ENCODE results near the gene TMEM74B. TPM values are rescaled to one million over a fixed set of nuclear protein-coding genes. Genes with fewer than 3 reads are reported as not detected.

TMEM74B gene
- total and polyA plus RNA-seq, 2 of the 8 experiments (the other 6 are each of a cell fraction or from before 2014, with no cell fraction given): 4.0 to 6.4 TPM

GRCh38 chr20:1182106-1182505 lies 2.7 kb downstream of the TMEM74B start:
- POLR2A ChIA-PET (ENCODE audit: partially characterized antibody): interaction anchor here (0.6 to 2.3 kb wide), 2 partner anchors 10 to 329 kb away, joined by 3 to 9 read pairs; no protein-coding TSS in a partner anchor
- Histone ChIP-seq H3K18ac (ENCODE audit: extremely low read depth, low read length) (no peak overlapping the region), H3K79me2 (ENCODE audit: control insufficient read depth in 1 of 2, insufficient read depth in 2 of 2, low read length in 2 of 2) (no peaks in the 10 kb centered on the region), H3K4me2 (ENCODE audit: insufficient read depth in 1 of 2, low read depth in 2 of 2, low read length in 2 of 2) (no peak overlapping the region), H3K14ac (ENCODE audit: insufficient read length) (no peak overlapping the region), H2AFZ (ENCODE audit: low read length) (no peak overlapping the region), H2BK5ac (ENCODE audit: low read depth, low read length) (no peak overlapping the region), H3K23ac (ENCODE audit: insufficient read length) (no peak overlapping the region), H4K8ac (ENCODE audit: extremely low read depth, insufficient read depth, low read length) (no peak overlapping the region), H3K4me1 (replicated peaks in 1 of 4; ENCODE audit: control insufficient read depth in 3 of 4, insufficient read depth in 4 of 4, low read length in 3 of 4) (peaks cover 0 to 11% (median 8%) of the 10 kb centered on the region in 4 experiments; a peak in 5 of 7 replicates), H4K5ac (ENCODE audit: insufficient read length, low read depth, low read length) (no peak overlapping the region), H2BK20ac (ENCODE audit: low read length) (no peak overlapping the region), H3K4me3 (ENCODE audit: extremely low read depth in 1 of 4, insufficient read depth in 2 of 4, low read depth in 3 of 4, low read length in 4 of 4) (no peak overlapping the region), H3K79me1 (ENCODE audit: low read depth, low read length) (no peaks in the 10 kb centered on the region), H2BK120ac (replicated peaks; ENCODE audit: low read depth, low read length) (no peak overlapping the region), H2BK12ac (ENCODE audit: low read depth, low read length) (no peak overlapping the region), H2AK5ac (ENCODE audit: low read depth, low read length) (no peak overlapping the region), H3K56ac (replicated peaks; ENCODE audit: insufficient read length, low read depth, low read length) (no peak overlapping the region), H3K27me3 (replicated peaks in 1 of 4; ENCODE audit: control insufficient read depth in 3 of 4, extremely low read depth in 1 of 4, insufficient read depth in 3 of 4, low read length in 3 of 4) (peaks cover 8 to 38% (median 25%) of the 10 kb centered on the region in 4 experiments), H4K91ac (replicated peaks; ENCODE audit: insufficient read length, low read length) (no peak overlapping the region), H3K27ac (ENCODE audit: low read depth, low read length) (no peak overlapping the region), H4K20me1 (replicated peaks in 1 of 2; ENCODE audit: control insufficient read depth in 1 of 2, insufficient read depth in 2 of 2, low read length in 2 of 2) (peaks cover 0 to 9% of the 10 kb centered on the region in 2 experiments), H3K36me3 (ENCODE audit: control insufficient read depth in 2 of 4, insufficient read depth in 4 of 4, low read length in 3 of 4) (no peaks in the 10 kb centered on the region), H2BK15ac (ENCODE audit: low read length) (no peak overlapping the region), H3K9ac (replicated peaks in 1 of 4; ENCODE audit: extremely low read depth in 1 of 4, low read depth in 3 of 4, low read length in 3 of 4) (no peak overlapping the region), H3K9me3 (ENCODE audit: insufficient read depth in 2 of 2, low read depth in 1 of 2, low read length in 1 of 2) (no peaks in the 10 kb centered on the region), H3K23me2 (ENCODE audit: low read depth, low read length) (peaks cover 6% of the 10 kb centered on the region; the same call in 1 of the 2 replicates), H3K4ac (replicated peaks; ENCODE audit: insufficient read length, low read depth, low read length) (no peak overlapping the region)
- 74 to 100% methylated on average over 1 to 4 of the region's 4 CpGs for WGBS, 2 experiments (ENCODE audit: extremely low coverage in 1 of 2, insufficient coverage in 1 of 2, insufficient read length in 1 of 2, insufficient replicate concordance in 2 of 2, low coverage in 1 of 2, low lambda C conversion rate in 2 of 2, missing lambda C conversion rate in 1 of 2)
- DNase-seq (ENCODE audit: low read depth in 1 of 2, low spot score in 2 of 2) (no peak), FAIRE-seq (no peak)
- TF ChIP-seq POLR2AphosphoS5 (IDR thresholded peaks at IDR 0.05; ENCODE audit: low read depth, low read length) (0 out of 2 replicates have a peak, but pooled peaks have one; percentile 27), SIRT6 (IDR thresholded peaks at IDR 0.05; ENCODE audit: low read length) (no peak)
- CTCF ChIA-PET (ENCODE audit: partially characterized antibody): interaction anchor here (8.7 kb wide), 1 partner anchor 26 kb away, joined by 101 read pairs; the partner anchor contains the start of gene C20orf202
